Measurements from ENCODE around the gene IRX4. TPM values are rescaled to one million over a fixed set of nuclear protein-coding genes. Genes with fewer than 3 reads are reported as not detected.
"Not testable (repeated sequence)": the region's sequence is repeated elsewhere in the genome, so short reads cannot be mapped to it uniquely, and the experiment has no call there.

IRX4 gene
- total RNA-seq, 2 donors from 2014 or later: not detected

GRCh38 chr5:1871441-1871840 lies 11.3 kb downstream of the IRX4 start:
- Histone ChIP-seq H3K4me1 (peaks cover 0 to 19% of the 10 kb centered on the region in 2 donors), H3K27ac (no peak overlapping the region), H3K9me3 (no peaks in the 10 kb centered on the region), H3K27me3 (peaks cover 11 to 28% of the 10 kb centered on the region in 2 donors), H3K36me3 (no peaks in the 10 kb centered on the region), H3K4me3 (no peak overlapping the region)
- no peak for DNase-seq (ENCODE audit: low spot score)
- TF ChIP-seq, protein P1, sequence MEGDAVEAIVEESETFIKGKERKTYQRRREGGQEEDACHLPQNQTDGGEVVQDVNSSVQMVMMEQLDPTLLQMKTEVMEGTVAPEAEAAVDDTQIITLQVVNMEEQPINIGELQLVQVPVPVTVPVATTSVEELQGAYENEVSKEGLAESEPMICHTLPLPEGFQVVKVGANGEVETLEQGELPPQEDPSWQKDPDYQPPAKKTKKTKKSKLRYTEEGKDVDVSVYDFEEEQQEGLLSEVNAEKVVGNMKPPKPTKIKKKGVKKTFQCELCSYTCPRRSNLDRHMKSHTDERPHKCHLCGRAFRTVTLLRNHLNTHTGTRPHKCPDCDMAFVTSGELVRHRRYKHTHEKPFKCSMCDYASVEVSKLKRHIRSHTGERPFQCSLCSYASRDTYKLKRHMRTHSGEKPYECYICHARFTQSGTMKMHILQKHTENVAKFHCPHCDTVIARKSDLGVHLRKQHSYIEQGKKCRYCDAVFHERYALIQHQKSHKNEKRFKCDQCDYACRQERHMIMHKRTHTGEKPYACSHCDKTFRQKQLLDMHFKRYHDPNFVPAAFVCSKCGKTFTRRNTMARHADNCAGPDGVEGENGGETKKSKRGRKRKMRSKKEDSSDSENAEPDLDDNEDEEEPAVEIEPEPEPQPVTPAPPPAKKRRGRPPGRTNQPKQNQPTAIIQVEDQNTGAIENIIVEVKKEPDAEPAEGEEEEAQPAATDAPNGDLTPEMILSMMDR (IDR thresholded peaks at IDR 0.05): no peak

- not testable (repeated sequence) for H3K9me3 ChIP-seq; DNase-seq (ENCODE audit: low spot score); H3K4me3 ChIP-seq; H3K36me3 ChIP-seq; H3K27ac ChIP-seq
- peaks cover 0 to 11% of the 10 kb centered on the region in 2 donors for H3K4me1 ChIP-seq
- H3K27me3 ChIP-seq: peaks cover 7 to 20% of the 10 kb centered on the region in 2 donors
Measured at GRCh38 chr5:1870435-1871272, 12.1 kb downstream of the IRX4 start.

DNA sequence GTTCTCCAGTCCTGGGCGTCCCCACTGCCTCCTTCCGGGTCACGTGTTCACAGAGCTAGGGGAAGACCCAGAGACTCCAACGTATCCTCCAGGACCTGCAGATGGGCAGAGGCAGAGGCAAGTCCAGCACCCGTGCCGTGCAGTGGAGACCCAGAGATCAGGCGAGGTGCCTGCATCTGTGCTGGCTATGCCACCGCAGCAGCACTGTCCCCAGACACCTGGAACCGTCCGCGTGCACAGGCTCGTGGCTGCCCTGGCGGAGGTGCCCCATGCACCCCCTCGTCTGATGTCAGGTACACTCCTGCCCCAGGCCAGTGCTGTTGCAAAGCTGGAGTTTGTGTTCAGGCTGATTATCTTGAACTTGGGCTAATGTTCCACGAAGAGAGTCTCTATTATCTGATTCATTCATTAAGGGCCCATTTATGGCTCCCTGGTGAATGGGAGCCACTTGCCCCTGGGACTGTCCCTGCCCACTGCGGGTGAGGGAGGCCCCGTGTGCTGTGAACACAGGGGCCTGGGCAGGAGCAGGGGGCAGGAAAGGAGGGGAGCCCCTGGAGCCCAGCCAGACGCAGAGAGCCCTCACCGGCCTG lies 13.7 kb downstream of the IRX4 start:
- DNase-seq (ENCODE audit: low spot score): no peak
- Histone ChIP-seq H3K27me3 (peaks cover 0 to 4% of the 10 kb centered on the region in 2 donors), H3K4me3 (no peak overlapping the region), H3K4me1 (no peaks in the 10 kb centered on the region), H3K9me3 (no peaks in the 10 kb centered on the region), H3K36me3 (no peaks in the 10 kb centered on the region), H3K27ac (no peak overlapping the region)
- TF ChIP-seq, protein P1 (IDR thresholded peaks at IDR 0.05): no peak

DNA sequence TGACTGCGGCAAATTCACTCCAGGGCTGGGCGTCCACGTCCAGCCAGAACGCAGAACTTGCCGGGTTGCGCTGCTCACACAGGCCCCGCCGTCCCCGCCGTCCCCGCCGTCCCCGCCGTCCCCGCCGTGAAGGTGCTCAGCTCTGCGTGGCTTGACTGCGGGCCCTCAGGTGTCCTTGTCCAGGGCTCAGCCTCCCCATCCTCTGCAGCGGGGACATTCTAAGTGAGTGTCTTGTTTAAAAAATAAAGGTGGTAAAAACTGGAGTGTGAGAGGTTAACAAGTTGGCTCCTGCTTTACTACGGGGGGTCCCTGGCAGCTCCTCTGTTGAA lies 14.9 kb downstream of the IRX4 start:
- Histone ChIP-seq H3K36me3 (no peaks in the 10 kb centered on the region), H3K4me3 (no peak overlapping the region), H3K27ac (no peak overlapping the region), H3K27me3 (no peaks in the 10 kb centered on the region), H3K4me1 (no peaks in the 10 kb centered on the region), H3K9me3 (no peaks in the 10 kb centered on the region)
- TF ChIP-seq, protein P1 (IDR thresholded peaks at IDR 0.05): no peak
- no peak for DNase-seq (ENCODE audit: low spot score)

DNA sequence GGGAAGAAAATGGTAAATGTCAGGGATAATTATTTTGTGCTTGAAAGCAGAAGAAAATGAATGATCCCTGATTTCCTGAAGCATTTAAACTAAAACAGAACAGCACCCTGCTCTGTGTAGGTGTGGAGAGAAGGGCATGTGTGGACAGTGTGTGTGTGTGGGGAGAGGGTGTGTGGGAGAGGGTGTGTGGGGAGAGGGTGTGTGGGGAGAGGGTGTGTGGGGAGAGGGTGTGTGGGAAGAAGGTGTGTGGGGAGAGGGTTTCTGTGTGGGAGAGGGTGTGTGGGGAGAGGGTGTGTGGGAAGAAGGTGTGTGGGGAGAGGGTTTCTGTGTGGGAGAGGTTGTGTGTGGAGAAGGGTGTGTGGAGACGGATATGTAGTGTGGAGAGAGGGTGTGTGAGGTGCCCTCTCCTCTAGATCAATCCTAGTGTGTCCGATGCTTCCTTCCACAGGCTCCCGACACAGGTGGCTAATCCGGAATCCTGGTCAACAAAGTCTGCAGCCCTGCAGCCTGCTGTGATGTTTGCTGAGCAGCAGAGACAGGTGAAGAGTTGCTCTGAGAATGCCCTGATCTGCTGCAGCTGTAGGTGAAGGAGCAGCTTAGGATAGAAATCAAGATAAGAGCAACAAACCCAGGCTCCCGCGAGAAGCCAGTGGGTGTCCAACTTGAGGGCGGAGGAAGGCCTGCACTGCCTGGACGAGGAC lies 15.5 kb downstream of the IRX4 start:
- Histone ChIP-seq H3K27ac (no peak overlapping the region), H3K9me3 (no peaks in the 10 kb centered on the region), H3K4me3 (no peak overlapping the region), H3K4me1 (no peaks in the 10 kb centered on the region), H3K27me3 (no peaks in the 10 kb centered on the region), H3K36me3 (no peaks in the 10 kb centered on the region)
- TF ChIP-seq, protein P1 (IDR thresholded peaks at IDR 0.05): no peak
- no peak for DNase-seq (ENCODE audit: low spot score)

DNA sequence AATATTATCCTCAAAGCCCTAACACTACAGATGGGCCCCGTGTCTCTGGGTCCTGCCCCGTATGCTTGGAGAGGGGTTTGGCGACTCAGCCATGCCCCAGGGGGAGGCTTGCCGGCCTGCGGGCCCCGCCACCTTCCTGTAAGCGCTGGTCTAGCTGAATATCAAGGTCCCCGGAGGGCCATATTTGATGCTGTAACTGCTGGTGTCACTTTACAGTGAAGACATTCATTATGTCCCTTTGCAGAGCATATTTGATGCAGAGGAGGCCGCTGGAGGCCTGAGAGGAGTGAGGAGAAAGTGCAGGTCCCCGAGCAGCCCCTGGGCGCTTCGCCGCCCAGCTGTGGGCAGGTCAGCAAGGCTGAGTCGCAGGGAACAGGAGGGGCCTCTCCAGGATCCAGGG lies 16.8 kb downstream of the IRX4 start:
- no peaks in the 10 kb centered on the region for H3K27me3 ChIP-seq

More for the DNA sequence above, 16.8 kb downstream of the IRX4 start:
- DNase-seq (ENCODE audit: low spot score): no peak
- Histone ChIP-seq H3K36me3 (no peaks in the 10 kb centered on the region), H3K9me3 (no peaks in the 10 kb centered on the region), H3K4me3 (no peak overlapping the region), H3K4me1 (no peaks in the 10 kb centered on the region), H3K27ac (no peak overlapping the region)
- TF ChIP-seq, protein P1 (IDR thresholded peaks at IDR 0.05): no peak

All from right atrium auricular region (tissue), 2 donors.